Umbilical cord (tissue), 2 donors: ENCODE data around the gene RBM23. TPM values are rescaled to one million over a fixed set of nuclear protein-coding genes. Genes with fewer than 3 reads are reported as not detected.
"Not testable (repeated sequence)": the region's sequence is repeated elsewhere in the genome, so short reads cannot be mapped to it uniquely, and the experiment has no call there.

ENCODE experiments used
- DNase-seq: peaks from one replicate; pipeline ENCODE4 v3.0.0-alpha.2; 2015; ENCODE audit warnings: low spot score
- total RNA-seq: library from RNA; depleted of rRNA; stranded (reverse); fragments of >200 nt; gene quantifications from one replicate; pipeline ENCODE4 v1.2.3, GENCODE V29; 2014; ENCODE audit warnings: low replicate concordance; ENCODE audit not compliant: insufficient read depth

RBM23 gene
- total RNA-seq, 1 donor from 2014 or later, result 56.8 TPM

GRCh38 chr14:22919601-22919921 is 612 bp upstream of the RBM23 start:
- DNase-seq, result no peak

GRCh38 chr14:22915886-22916521 is 2.9 kb downstream of the RBM23 start:
- DNase-seq, result no peak

- not testable (repeated sequence) for DNase-seq
These were observed 4.1 kb downstream of the RBM23 start for GRCh38 chr14:22914836-22915235.

- no peak for DNase-seq
These were observed 8.0 kb downstream of the RBM23 start for GRCh38 chr14:22910916-22911315.

- peak; percentile 80 for DNase-seq
These were observed 10.3 kb downstream of the RBM23 start for GRCh38 chr14:22908601-22909000.

- DNase-seq, result no peak
These were observed 11.5 kb downstream of the RBM23 start for GRCh38 chr14:22907429-22907828.

- no peak for DNase-seq
These were observed 12.9 kb downstream of the RBM23 start for GRCh38 chr14:22906073-22906472.

- no peak for DNase-seq
These were observed 13.3 kb downstream of the RBM23 start for GRCh38 chr14:22905627-22906026.

GRCh38 chr14:22903742-22904087 is 15.2 kb downstream of the RBM23 start:
- DNase-seq, result no peak

- no peak for DNase-seq
These were observed 17.1 kb downstream of the RBM23 start for GRCh38 chr14:22901799-22902198.

GRCh38 chr14:22900081-22900799 is 18.7 kb downstream of the RBM23 start:
- DNase-seq, result peak; percentile 74

GRCh38 chr14:22898302-22899090 is 20.5 kb downstream of the RBM23 start:
- no peak for DNase-seq

- no peak for DNase-seq
These were observed 21.6 kb downstream of the RBM23 start for GRCh38 chr14:22897357-22897756.

- no peak for DNase-seq
These were observed 22.2 kb downstream of the RBM23 start for GRCh38 chr14:22896760-22897159.

GRCh38 chr14:22896356-22896755 is 22.6 kb downstream of the RBM23 start:
- DNase-seq, result no peak

GRCh38 chr14:22895402-22895801 is 23.5 kb downstream of the RBM23 start:
- no peak for DNase-seq

GRCh38 chr14:22893706-22894105 is 25.2 kb downstream of the RBM23 start:
- no peak for DNase-seq

GRCh38 chr14:22892488-22892887 is 26.5 kb downstream of the RBM23 start:
- DNase-seq, result no peak

- no peak for DNase-seq
These were observed 28.5 kb downstream of the RBM23 start for GRCh38 chr14:22890416-22890815.

GRCh38 chr14:22888662-22889061 is 30.3 kb downstream of the RBM23 start:
- no peak for DNase-seq

GRCh38 chr14:22887990-22888378 is 31.0 kb downstream of the RBM23 start:
- no peak for DNase-seq

- DNase-seq, result peak; percentile 90
These were observed 31.5 kb downstream of the RBM23 start for GRCh38 chr14:22887260-22887989.
